Prostate gland (tissue), 2 donors: ENCODE data around the gene CSNK1A1. TPM values are rescaled to one million over a fixed set of nuclear protein-coding genes. Genes with fewer than 3 reads are reported as not detected.

Source experiments
- DNase-seq: peaks from one replicate; pipeline ENCODE4 v3.0.0-alpha.2; 2019; ENCODE audit warnings: low spot score
- H3K27ac ChIP-seq, 2 donors: fragments of 200-600 bp; sonication (generic); 2 replicates each; pipeline ENCODE4 v1.5.1; 2017 to 2019
- H3K27me3 ChIP-seq: fragments of 200-600 bp; sonication (generic); replicated peaks from 2 replicates; pipeline ENCODE4 v1.5.1; 2019; ENCODE audit not compliant: insufficient read depth
- H3K36me3 ChIP-seq, 2 donors: fragments of 200-600 bp; sonication (generic); 1 replicate in 1 of 2; 2 replicates in 1 of 2; pipeline versions ENCODE4 v1.5.1 to v1.8.1; 2017 to 2019
- H3K4me1 ChIP-seq: fragments of 200-600 bp; sonication (generic); replicated peaks from 2 replicates; pipeline ENCODE4 v1.5.1; 2019
- H3K4me3 ChIP-seq, 2 donors: fragments of 200-600 bp; sonication (generic); 2 replicates each; pipeline ENCODE4 v1.5.1; 2017 to 2019
- H3K9me3 ChIP-seq: fragments of 200-600 bp; sonication (generic); 2 replicates; pipeline ENCODE4 v1.5.1; 2017
- POLR2A ChIP-seq: fragments of 450-650 bp; IDR thresholded peaks from one replicate; pipeline ENCODE4 v1.6.1; 2016; ENCODE audit warnings: antibody characterized with exemption, mild to moderate bottlenecking
- POLR2AphosphoS5 ChIP-seq: sonication (generic); formaldehyde crosslinking; IDR thresholded peaks from one replicate; pipeline ENCODE4 v1.6.1; 2017; ENCODE audit warnings: antibody characterized with exemption
- WGBS: methylation state at CpG from one replicate; pipeline ENCODE4 v1.1.5; 2018; 5-methylcytosine and 5-hydroxymethylcytosine counted together
- intact Hi-C: fragments of 100-400 bp; cut with DNase I; formaldehyde crosslinking; loops from one replicate; pipeline ENCODE4 v1.14.2; 2022
- total RNA-seq, 2 donors: library from RNA; depleted of rRNA; stranded (reverse); fragments of >200 nt; gene quantifications; one replicate each; pipeline ENCODE4 v1.1.0, GENCODE V29; 2016
- TF ChIP-seq, protein P1 (sequence below), 4 experiments: fragments of 200-600 bp in 2 of 4; fragments of 450-650 bp in 2 of 4; sonication (generic) in 2 of 4; IDR thresholded peaks; 1 replicate in 3 of 4; 2 replicates in 1 of 4; pipeline ENCODE4 v1.5.1; 2016 to 2019; ENCODE audit warnings: antibody characterized with exemption in 4 of 4, mild to moderate bottlenecking in 2 of 4, moderate library complexity in 2 of 4

CSNK1A1 gene
- total RNA-seq, 2 donors from 2014 or later, result 219 to 269 TPM

DNA sequence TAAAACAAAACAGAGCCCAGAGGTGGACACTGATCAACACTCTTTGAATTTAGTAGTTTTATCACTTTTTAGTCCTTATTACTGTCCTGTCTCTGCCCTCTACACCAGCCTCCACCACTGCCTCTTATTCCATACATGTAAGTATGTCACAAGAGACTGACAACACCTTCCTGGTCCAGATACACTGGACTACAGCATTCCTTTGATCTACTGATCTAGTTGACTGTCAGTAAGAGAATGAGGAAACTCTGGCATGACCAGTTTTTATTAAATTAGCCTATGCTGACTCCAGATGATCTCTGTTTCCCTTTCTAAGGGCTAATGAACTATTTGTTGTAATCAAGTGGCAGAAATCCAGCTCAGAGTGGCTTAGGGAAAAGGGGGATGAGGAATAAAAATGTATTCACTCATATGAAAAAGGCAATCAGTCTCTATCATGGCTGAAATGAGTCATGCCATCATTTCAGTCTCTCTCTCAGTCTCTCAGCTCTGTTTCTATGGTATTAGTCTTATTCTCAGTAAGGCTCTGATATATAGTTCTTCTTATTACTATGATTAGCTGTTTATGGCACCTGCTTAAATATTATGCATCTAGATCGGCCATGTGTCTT is 35.6 kb upstream of the CSNK1A1 start:
- H3K27me3 ChIP-seq, result no peaks in the 10 kb centered on the region
- intact Hi-C loops, result no loop called here
- H3K4me1 ChIP-seq, result peaks cover 15% of the 10 kb centered on the region
- no peaks in the 10 kb centered on the region for H3K36me3 ChIP-seq
- no peaks in the 10 kb centered on the region for H3K9me3 ChIP-seq
- TF ChIP-seq POLR2AphosphoS5 (peak; percentile 10), POLR2A (no peak)
- H3K27ac ChIP-seq, result peak overlapping the region; percentile 71 to 89
- DNase-seq, result no peak
- H3K4me3 ChIP-seq, result no peak overlapping the region
- 71% methylated on average over 1 of the region's 1 CpG for WGBS

GRCh38 chr5:149585910-149586309 is 34.7 kb upstream of the CSNK1A1 start:
- intact Hi-C loops, result no loop called here
- H3K27me3 ChIP-seq, result no peaks in the 10 kb centered on the region
- TF ChIP-seq, protein P1, sequence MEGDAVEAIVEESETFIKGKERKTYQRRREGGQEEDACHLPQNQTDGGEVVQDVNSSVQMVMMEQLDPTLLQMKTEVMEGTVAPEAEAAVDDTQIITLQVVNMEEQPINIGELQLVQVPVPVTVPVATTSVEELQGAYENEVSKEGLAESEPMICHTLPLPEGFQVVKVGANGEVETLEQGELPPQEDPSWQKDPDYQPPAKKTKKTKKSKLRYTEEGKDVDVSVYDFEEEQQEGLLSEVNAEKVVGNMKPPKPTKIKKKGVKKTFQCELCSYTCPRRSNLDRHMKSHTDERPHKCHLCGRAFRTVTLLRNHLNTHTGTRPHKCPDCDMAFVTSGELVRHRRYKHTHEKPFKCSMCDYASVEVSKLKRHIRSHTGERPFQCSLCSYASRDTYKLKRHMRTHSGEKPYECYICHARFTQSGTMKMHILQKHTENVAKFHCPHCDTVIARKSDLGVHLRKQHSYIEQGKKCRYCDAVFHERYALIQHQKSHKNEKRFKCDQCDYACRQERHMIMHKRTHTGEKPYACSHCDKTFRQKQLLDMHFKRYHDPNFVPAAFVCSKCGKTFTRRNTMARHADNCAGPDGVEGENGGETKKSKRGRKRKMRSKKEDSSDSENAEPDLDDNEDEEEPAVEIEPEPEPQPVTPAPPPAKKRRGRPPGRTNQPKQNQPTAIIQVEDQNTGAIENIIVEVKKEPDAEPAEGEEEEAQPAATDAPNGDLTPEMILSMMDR (IDR thresholded peaks at IDR 0.05), result no peak
- TF ChIP-seq POLR2AphosphoS5, result no peak
- TF ChIP-seq POLR2A, result no peak
- H3K9me3 ChIP-seq, result no peaks in the 10 kb centered on the region
- H3K36me3 ChIP-seq, result no peaks in the 10 kb centered on the region
- peaks cover 15% of the 10 kb centered on the region for H3K4me1 ChIP-seq
- H3K27ac ChIP-seq, result peak overlapping the region; percentile 89 to 90
- H3K4me3 ChIP-seq, result no peak overlapping the region
- DNase-seq, result no peak

GRCh38 chr5:149584121-149584520 is 32.9 kb upstream of the CSNK1A1 start:
- intact Hi-C loops, result no loop called here
- TF ChIP-seq, protein P1 (IDR thresholded peaks at IDR 0.05), result no peak
- TF ChIP-seq POLR2A, result no peak
- TF ChIP-seq POLR2AphosphoS5, result no peak
- DNase-seq, result no peak
- 33% methylated on average over 2 of the region's 2 CpGs for WGBS
- Histone ChIP-seq H3K27me3 (no peaks in the 10 kb centered on the region), H3K27ac (peak overlapping the region; percentile 89 to 90), H3K9me3 (no peaks in the 10 kb centered on the region), H3K4me3 (peak overlapping the region in 1 of 2 donors; percentile 56), H3K36me3 (no peaks in the 10 kb centered on the region), H3K4me1 (peaks cover 15% of the 10 kb centered on the region)

- TF ChIP-seq POLR2AphosphoS5 (peak; percentile 86), POLR2A (no peak)
- TF ChIP-seq, protein P1 (IDR thresholded peaks at IDR 0.05), result no peak
- H3K4me3 ChIP-seq, result peak overlapping the region in 1 of 2 donors; percentile 56
- intact Hi-C loops, result no loop called here
- H3K4me1 ChIP-seq, result peaks cover 15% of the 10 kb centered on the region
- H3K27ac ChIP-seq, result peak overlapping the region; percentile 89 to 90
- H3K36me3 ChIP-seq, result no peaks in the 10 kb centered on the region
- no peaks in the 10 kb centered on the region for H3K9me3 ChIP-seq
- DNase-seq, result peak; percentile 86
- H3K27me3 ChIP-seq, result no peaks in the 10 kb centered on the region
- WGBS, result 40% methylated on average over 1 of the region's 1 CpG
Observed at GRCh38 chr5:149583394-149583793, 32.2 kb upstream of the CSNK1A1 start.

DNA sequence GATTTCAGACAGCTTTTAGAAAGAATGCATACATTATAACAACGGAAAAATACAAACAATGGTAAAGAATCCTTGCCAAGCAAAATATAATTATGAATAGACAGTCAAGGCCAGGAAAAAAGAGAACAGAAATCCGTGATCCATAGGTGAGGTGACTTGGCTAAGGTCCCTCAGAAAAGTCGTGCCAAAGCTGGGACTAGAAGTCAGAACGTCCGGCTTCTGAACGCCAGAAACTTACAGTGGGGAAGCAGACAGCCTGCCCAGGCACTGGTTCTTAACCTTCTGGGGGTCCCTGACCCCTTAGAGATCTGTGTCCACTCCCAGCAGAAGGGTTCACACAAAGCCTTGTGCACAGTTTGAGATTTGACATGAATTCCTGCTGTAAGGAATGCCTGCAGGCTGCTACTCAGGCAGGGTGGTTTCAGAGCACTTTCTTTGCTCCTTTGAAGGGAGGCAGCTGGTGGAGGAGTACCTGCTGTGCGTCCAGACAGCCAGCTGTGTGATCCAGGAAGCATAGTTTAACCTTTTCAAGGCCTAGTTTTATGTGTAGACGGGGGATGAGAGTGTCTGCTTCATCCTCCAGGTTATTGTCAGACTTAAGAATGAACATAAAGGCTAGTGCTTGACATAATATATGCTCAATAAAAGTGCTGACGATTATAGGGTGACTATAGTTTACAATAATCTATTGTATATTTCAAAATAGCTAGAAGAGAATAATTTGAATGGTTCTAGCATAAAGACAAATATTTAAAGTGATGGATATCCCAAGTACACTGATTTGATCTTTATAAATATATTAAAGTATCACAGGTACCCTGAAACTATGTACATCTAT is 30.9 kb upstream of the CSNK1A1 start:
- H3K27ac ChIP-seq, result peak overlapping the region; percentile 89 to 90
- intact Hi-C loops, result no loop called here
- TF ChIP-seq POLR2AphosphoS5, result peak; percentile 43
- TF ChIP-seq, protein P1 (IDR thresholded peaks at IDR 0.05), result no peak
- H3K4me3 ChIP-seq, result peak overlapping the region; percentile 52 to 56
- H3K36me3 ChIP-seq, result no peaks in the 10 kb centered on the region
- H3K4me1 ChIP-seq, result peaks cover 12% of the 10 kb centered on the region
- DNase-seq, result peak; percentile 39
- no peaks in the 10 kb centered on the region for H3K9me3 ChIP-seq
- WGBS, result 11% methylated on average over 9 of the region's 9 CpGs
- no peaks in the 10 kb centered on the region for H3K27me3 ChIP-seq
